HG02870 (cell line): ENCODE results near the gene KHDC4.

Experiments used
- ATAC-seq: cut with Tn5 transposase; IDR thresholded peaks from one replicate; pipeline ENCODE4 v1.9.1; 2021; ENCODE audit warnings: mild to moderate bottlenecking, moderate library complexity; ENCODE audit not compliant: unreplicated experiment

Gene KHDC4

DNA sequence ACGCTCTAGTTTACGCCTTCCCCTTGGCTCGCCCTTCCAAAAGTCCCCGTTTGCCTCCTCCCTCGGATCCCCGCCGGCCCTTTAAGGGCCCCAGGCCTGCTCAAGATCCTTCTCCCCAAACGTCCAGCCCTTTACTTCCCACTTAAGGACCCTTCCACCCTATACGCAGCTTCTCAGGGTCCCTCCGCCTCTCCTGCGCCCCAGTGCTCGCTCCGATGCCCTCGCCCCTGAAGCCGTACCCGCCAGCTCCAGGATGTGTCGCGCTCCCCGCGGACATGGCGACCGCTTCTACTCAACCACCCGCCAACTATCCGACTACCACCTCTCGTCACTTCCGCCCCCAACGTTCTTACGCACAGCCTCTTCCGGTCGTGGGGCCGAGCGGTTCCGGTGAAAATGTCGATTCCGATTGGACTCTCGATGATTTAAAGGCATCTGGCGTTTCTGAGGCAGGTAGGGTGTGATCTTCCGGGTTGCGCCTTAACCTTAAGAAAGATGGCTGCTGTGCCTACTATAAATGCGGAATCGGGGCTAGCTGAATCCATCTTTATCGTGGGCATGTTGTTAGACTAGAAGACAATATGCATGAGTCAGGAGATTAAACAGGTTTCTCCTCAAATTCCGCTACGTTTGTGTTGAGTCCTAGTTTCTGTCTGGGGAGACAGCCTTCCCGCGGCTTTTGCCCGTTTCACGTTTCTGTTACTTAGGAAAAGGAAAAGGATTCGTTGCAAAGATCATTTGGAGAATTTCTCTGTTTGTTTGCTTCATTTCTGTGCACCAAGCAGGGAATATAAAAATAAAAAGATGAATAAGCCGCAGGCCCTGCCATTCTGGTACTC is at the start of gene KHDC4:
TSS of gene KHDC4 (minus strand) at position 317 of the 839 bp plus-strand sequence. CDS start at position 277, 40 bp downstream.
- peak; percentile 94 for ATAC-seq

DNA sequence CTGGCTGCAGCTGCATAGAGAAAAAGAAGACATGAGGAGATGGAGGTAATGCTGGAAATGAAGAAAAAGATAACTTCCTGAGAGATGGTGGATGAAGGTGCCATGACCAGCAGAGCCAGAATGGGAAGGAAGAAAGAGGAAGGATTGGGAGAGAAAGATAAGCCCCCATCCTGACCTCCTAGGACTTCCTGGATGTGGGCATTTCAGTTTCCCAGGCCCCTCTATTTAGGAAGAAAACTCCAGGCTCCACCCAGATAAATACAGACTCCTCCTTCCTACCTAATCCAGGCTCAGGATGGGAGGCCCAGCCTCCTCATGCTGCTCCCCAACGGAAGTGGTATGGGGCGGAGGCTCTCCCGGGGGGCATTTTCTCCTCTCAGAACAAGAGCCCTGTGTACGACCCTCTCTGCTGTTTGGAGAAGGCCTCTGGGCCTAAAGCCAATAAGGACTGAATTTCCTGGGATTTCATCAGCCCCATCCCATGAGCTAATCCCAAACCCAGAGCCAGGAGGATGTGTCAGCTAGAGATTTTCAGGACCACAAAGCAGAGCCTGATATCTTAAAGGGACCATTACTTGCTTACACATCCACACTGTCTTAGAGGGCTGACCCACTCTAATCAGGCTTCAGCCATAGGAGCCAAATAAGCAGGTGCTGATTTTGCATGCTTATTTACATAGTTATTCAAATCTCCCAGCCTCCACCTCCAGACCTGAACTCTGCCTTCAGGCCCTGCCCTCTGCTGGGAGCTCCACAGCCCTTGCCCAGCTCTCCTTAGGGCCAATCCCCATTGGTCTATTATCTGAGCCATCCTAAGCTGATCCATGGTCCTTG is 49.2 kb upstream of the KHDC4 start:
- no peak for ATAC-seq

DNA sequence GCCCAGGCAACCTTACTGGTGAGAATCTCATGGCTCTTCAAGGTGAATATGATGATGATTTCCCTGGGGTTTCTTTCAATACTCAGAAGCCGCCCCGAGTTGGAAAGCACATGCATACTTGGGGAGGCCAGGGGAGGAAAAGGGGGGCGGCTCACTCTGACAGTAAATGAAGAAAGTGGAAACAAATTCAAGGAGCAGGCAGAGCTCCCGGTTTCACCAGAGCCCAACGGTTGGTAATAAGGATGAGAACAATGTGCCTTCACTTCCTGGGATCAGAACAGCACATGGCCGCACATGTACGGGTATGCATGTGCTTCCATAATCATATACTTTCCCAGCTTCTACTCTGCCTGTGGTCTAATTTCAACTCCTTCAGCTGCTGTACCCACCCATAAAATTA is 47.9 kb upstream of the KHDC4 start:
- no peak for ATAC-seq

DNA sequence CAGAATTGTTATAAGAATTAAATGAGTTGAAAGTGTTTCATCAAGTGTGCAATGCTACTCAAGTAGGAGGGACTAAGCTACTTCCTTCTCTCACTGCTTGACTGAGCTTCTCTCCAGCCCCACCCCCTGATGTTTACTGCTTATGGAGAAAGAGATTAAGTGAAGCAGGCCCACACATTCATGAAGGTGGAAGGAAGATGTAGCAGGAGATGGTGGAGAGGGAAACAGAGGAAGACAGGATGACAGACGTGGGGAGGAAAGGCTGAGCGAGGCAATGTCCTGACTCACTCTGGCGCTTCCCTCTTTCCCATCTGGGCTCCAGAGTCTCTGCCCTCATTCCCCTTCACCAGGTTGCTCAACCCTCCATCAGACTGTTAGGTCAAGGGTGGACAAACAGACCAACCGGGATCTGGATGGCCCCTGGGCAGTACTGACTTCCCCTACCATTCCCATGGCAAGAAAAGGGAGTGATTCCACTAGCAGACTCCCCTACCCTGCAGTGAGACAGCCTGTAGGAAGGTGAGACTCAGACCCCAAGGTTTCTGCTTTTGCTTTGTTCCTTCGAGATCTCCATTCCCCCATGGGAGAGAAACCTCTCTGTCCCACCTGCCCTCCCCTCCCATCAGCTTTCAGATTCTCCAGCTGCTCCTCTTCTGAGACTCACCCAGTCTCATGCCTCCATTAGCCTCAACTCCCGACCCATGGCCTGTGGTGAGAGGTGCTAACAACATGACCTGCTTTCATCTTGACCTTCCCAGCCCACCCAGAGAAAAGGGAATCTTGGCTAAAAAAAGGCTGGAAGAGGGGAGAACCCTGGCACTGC is 47.3 kb upstream of the KHDC4 start:
- no peak for ATAC-seq

DNA sequence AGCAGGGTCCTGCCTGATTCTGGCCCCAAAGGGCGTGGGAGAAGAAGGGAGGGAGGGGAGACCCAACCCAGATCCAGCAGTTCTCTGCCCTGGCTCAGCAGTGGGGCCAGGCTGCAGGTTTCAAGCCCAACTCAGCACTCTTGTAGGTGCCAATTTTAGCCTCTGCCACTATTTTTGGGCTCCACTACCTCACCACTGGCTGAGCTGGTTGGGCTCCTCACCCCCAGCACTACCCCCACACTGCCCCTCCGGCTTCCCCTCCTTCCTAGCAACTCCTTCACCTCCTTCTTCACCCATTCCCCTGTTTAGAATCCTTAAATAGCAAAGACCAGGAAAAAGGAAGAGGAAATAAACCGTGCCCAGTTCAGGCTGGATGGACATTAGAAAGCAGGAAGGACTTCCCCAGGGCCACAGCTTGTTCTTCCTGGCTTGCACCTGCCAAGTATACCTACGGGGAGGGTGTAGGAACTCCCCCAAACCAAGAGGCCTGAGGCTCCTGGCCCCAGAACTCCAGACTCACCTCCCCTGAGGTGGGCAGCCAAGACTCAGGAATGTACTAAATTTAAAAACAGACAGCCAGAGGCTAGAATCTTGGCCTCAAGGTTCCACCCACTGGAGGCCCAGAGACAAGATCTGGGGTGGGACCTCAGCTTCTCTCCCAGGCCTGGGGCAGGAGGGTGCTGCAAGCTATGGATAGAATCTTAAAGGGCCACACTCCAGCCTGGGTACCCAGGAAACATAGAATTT is 45.6 kb upstream of the KHDC4 start:
- no peak for ATAC-seq

DNA sequence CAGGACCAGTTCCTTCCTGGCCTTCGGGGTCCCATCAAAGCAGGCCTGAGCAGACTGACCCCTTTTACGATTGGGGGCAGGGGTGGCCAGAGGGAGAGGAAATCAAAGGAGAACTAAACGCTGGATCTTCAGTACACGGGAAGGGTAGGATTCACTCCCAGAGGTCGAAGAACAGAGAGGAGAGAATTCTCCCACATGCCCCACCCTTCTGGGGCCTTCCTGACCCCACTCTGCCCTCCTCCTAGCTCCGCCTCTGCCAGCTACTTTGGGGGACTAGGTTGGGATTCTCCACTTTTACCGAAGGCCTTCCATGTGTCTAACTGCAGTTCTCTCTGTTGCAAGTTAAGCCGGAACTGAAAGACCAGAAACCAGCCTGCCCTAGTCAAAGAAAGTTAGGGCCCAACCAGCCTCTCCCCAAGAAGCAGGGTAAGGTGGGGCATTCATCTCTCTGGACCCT is 44.8 kb upstream of the KHDC4 start:
- no peak for ATAC-seq

DNA sequence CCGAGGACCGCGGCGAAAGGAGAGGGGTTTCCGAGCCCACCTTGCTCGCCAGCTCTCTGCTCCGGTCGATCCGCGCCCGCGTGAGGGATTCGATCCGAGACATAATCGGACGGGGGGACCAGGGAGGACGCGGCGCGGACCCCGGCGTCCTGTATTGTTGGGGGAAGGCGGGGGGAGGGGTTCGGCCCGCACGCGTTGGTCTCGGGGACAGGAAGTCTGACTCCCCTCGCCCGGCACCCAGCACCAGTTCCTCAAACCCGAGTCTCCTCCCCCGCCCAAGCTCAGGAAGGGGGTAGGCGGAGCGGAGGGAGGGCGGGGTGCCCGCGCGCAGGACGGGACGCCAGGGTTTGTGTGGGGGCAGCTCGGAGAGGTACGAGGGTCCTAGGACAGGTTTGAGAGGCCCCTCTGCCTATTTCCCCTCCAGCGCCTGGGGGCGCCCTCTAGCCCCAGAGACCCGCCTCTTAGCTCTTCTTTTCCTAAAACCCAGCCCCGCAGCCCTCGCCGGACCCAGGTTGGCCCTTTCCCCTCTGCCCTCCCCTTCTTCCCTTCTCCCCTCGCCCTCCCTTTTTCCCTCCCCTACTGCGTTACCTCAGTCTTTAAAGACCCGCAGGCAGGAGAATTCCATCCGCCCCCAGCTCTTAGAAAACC is 44.2 kb upstream of the KHDC4 start, which contains the start of gene ARHGEF2:
TSS of gene ARHGEF2 (minus strand) at position 223 of the 648 bp plus-strand sequence. CDS start at position 103, 120 bp downstream.
- ATAC-seq, result peak; percentile 37

DNA sequence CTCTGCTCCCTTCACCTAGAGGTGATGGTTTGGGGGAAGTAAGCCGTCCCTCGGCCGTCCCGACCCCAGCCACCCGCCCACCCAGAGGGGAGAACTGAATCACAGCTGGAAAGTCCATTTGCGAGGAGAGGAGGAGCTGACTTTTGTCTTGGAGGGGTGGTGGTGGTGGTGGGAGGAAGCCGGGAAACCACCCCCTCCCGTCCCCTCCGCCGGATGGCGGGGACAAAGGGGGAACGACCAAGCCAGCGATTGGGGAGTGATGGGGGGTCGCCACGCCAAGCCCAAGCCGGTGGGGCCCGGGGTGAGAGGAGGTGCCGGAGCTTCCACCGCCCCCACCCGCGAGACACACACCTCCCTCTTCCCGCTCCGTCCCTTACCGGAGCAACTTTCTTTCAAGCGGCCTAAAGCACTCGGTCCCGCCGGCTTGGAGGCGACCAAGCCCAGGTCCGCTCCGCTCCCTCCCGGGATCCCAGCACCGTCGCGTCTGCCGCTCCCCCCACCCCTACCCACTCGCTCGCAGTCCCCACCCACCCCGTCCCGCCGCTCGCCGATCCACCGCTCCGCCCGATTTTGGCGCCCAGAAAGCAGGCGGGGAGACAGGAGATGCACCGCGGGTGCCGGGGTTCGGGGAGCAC is 43.6 kb upstream of the KHDC4 start:
- no peak for ATAC-seq

DNA sequence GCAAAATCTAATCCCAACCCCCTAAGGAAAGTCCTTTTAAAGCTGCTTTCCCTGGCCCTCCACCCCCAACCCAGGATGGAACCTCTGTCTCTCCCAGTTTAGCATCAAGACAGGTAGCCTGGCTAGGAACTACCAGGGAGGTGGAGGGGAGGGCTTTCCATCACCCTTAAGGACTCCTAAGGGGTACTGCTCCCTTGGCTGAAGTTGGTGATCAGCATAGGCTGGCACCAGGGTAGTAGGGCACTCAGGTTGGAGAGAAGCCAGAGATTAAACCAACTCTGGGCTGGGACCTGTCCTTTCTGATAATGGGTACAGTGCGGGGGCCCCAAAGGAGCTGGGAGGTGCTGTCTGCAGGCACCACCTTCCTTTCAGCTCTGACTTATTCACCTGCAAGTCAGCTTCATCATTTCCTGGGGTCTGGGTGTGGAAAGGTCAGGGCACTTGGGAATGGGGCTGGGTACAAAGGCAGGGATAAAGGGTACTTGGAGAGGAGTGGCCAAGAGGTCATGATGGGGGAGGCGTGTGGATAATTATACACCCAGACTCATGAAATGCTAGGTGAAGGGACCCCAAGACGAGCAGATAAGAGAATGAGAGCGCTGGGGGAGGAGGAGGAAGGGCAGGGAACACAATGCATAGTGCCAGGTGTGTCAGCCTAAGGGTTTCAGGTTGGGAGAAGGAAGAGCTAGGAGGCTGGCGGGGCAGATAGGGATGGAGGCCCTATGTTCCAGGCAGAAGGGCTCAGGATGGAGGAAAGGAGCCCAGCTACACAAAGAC is 42.9 kb upstream of the KHDC4 start:
- no peak for ATAC-seq

DNA sequence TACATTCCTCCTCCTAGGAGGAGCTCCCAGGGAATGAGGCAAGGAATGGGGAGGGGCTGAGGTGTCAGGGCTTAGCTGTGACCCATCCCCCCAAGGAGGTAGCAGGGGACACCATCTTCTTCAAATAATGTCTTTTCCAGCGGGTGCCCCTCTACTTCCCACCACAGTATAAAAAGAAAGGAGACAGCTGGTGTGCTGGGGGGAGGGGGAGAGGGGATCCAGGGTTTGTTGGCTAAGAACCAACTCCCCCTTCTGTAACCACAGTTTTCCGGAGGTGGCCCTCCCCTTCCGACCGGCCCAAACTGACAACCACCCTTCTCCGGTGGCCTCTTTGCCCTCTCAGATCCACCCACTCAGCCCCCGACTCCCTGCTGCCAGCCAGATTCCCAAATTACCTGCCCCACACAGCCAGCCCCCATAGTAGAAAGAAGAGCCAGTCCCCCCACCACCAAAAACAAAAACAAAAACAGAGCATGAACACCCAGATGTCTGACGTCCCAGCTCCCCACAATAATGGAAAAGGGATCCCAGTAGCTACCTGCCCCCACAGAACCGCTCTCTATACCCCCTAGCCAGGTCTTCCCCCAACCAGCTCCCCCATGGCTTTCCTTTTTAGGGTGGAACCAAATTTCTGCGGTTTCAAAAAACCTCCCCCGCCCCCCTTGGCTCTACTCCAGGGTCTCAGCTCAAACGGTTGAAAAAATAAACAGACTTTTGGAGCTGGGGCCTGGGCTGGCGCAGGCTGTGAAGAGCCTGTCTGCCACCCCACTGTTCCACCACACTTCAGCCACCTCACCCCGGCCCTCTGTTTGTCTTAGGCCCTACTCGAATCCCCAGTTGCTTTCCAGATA is 42.1 kb upstream of the KHDC4 start:
- ATAC-seq, result no peak

DNA sequence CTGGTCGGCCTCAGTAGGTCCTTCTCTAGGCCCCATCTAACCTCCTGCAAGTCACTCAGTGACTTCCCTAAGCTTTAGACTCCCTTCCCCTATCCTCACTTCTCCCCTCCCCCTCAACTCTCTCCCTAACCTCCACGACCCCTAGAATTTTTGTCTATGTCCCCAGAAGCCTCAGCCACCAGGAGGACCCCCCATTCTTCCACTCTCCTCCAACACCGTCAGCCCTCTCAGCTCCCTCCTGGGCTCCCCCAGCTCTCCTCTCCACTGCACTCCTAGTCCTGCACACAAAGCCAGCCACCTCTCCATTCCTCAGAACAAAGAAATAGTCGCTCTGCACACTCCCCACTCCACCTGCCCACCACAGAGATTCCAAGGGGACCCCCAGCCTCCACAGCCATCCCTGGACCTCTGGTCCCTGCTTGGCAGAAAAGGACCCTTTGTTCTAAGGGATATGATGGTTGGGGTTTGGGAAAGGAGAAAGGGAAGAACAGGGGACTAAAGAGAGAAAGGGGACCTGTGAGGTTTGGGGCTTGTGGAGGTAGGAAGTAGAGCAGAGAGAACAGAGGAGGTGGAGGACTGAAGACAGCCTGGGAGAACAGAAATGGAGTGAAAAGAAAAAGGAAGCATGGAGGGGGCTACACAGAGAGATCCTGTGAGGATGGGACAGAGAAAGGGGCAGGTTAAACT is 41.3 kb upstream of the KHDC4 start:
- no peak for ATAC-seq

DNA sequence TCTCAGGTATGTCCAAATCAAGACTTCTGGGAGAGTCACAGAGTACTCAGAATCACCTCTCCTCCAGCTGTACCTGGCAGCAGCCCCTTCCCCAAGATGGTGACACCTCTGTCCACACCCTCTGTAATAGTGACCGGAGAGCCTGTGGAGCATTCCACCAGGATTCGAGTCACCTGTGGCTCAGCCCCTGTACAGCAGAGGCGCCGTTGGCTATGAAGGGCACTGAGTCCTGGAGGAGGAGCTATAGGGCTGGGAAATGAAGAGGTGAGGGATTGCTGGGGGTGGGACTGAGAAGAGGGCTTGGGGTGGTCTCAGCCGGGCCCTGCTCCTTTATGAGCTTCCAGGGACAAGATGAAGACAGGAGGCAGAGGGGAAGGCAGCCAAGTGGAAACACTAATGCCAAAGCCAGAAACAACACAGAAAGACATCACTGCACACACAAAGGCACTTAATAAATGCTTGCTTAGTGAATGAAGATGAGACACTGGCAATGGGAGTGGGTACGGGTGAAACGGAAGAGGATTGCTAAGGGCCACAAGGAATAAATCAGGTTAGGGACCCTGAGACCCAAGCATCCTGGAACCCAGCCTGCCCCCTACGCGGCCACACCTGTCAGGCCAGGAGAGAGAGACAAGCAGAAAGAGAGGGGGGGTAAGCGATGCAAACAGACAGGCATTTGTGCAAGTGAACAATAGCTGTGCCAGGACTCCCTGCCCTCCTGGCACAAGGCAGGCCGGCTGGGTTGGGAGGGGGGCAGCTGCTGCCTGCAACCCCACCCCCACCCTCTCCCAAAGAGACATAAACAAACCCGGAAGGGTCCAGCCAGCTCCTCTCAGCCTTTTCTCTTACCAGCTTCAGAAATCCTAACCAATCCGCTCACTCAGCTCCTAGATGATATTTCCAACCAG is 40.2 kb upstream of the KHDC4 start:
- no peak for ATAC-seq

DNA sequence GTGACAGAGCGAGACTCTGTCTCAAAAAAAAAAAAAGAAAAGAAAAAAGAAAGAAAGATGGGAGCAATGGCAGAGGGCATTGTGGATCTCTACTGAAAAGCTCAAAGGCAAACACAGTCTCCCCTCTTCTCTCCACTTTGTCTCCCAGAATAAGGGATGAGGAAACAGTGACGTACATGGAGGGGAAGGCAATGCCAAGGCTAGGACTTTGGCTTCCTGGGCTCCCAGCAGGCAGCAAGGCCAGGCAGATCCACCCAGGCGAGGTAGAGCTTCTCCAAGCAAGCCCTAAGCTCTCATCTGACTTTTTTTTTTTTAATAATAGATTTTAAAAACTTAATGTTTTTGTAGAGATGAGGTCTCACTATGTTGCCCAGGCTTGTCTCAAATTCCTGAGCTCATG is 39.5 kb upstream of the KHDC4 start:
- no peak for ATAC-seq

DNA sequence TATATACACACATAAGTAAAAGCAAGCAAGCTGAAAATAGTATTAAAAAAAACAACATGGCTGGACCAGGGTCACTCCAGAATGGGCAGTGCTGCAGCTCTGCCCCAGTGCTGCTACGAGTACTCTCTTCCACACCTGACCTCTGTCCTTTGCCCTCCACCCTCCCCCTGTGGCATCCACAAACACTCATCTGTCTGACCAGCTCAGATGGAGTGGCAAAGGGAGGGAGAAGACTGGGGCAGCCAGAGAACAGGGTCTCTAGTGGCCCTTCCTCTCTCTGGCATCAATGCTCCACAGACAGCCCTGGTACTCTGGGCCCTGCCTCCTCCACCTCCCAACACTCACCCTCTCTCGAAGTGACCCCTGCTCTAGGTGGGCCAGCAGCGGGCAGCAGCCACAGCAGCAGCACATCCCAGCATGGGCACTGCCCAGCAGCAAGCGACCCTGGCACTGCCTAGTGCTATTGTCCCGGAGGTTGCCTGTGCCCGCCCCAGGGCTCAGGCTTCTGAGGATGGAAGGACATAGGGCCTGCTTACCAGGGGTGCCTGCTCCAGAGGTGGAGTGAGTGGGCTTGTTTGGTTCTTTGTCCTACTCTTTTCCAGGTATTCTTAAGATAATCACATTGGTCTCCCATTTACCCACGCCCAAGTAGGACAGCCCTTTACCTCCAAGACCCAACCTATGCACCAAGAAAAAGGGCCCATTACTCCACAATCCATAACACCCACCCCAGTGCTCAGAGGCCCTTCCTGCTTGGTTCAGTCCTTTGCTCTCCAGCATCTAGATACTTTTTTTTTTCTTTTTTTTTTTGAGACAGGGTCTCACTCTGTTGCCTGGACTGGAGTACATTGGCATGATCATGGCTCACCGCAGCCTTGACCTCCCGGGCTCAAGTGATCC is 37.9 kb upstream of the KHDC4 start:
- no peak for ATAC-seq
